DND-41 (cell line): Measurements from ENCODE around the gene PLPPR4.

Source experiments
- EZH2 ChIP-seq: IDR thresholded peaks from 3 replicates; pipeline ENCODE4 v1.6.1; 2012; ENCODE audit warnings: borderline replicate concordance, low read depth, mild to moderate bottlenecking, moderate library complexity, low read length, inconsistent platforms; ENCODE audit not compliant: severe bottlenecking
- TF ChIP-seq, protein P1 (sequence below): IDR thresholded peaks from 2 replicates; pipeline ENCODE4 v1.5.1; 2012; ENCODE audit warnings: borderline replicate concordance, low read length, moderate library complexity, mild to moderate bottlenecking; ENCODE audit not compliant: poor library complexity, severe bottlenecking; ENCODE audit errors: extremely low read depth

DNA sequence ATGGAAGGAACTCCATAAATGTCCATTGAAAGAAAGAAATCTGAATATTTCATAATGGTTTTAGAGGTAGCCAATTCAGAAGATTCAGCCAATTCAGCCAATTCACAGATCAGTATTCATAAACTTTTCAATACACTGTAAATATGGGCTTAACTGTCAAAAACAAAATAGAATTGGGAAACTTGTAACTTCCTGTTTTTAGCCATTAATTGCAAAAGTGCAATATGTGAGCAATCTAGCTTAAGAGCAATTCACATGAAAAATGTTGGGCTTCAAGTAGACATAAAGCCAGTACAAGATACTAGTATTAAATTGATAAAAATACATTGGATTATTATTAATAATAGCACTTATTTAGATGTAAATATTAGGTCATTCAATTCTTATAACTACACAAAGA is 27.5 kb upstream of the PLPPR4 start:
- TF ChIP-seq, protein P1, sequence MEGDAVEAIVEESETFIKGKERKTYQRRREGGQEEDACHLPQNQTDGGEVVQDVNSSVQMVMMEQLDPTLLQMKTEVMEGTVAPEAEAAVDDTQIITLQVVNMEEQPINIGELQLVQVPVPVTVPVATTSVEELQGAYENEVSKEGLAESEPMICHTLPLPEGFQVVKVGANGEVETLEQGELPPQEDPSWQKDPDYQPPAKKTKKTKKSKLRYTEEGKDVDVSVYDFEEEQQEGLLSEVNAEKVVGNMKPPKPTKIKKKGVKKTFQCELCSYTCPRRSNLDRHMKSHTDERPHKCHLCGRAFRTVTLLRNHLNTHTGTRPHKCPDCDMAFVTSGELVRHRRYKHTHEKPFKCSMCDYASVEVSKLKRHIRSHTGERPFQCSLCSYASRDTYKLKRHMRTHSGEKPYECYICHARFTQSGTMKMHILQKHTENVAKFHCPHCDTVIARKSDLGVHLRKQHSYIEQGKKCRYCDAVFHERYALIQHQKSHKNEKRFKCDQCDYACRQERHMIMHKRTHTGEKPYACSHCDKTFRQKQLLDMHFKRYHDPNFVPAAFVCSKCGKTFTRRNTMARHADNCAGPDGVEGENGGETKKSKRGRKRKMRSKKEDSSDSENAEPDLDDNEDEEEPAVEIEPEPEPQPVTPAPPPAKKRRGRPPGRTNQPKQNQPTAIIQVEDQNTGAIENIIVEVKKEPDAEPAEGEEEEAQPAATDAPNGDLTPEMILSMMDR, result no peak
- no peak for TF ChIP-seq EZH2
